NCI-H69 (cell line): ENCODE results near the gene ZNF493.

Experiments used
- DNase-seq: peaks from one replicate; lab custom pipeline; 2025; lab: John Stamatoyannopoulos, UW

The ZNF493 gene

GRCh38 chr19:21396893-21397572 lies at the start of gene ZNF493:
TSS of gene ZNF493 (plus strand) at chr19:21397133. CDS start at chr19:21397238, 105 bp downstream.
- peak; percentile 98 for DNase-seq

- DNase-seq, result no peak
Observed at GRCh38 chr19:21352830-21353229, 44.1 kb upstream of the ZNF493 start.

GRCh38 chr19:21358768-21359451 lies 38.0 kb upstream of the ZNF493 start, which contains the start of gene ZNF738:
TSS of gene ZNF738 (plus strand) at chr19:21359000. CDS start at chr19:21359141, 141 bp downstream.
- peak; percentile 97 for DNase-seq

GRCh38 chr19:21362291-21362690 lies 34.6 kb upstream of the ZNF493 start:
- no peak for DNase-seq

GRCh38 chr19:21383980-21384582 lies 12.9 kb upstream of the ZNF493 start:
- DNase-seq, result no peak

- no peak for DNase-seq
Observed at GRCh38 chr19:21396121-21396520, 812 bp upstream of the ZNF493 start.

GRCh38 chr19:21398851-21399250 lies 1.9 kb downstream of the ZNF493 start:
- no peak for DNase-seq

GRCh38 chr19:21402303-21402985 lies 5.5 kb downstream of the ZNF493 start:
- no peak for DNase-seq

- DNase-seq, result no peak
Observed at GRCh38 chr19:21410166-21410565, 13.2 kb downstream of the ZNF493 start.

- no peak for DNase-seq
Observed at GRCh38 chr19:21422244-21422643, 25.3 kb downstream of the ZNF493 start.

GRCh38 chr19:21423057-21424041 lies 26.4 kb downstream of the ZNF493 start:
- no peak for DNase-seq

- peak; percentile 51 for DNase-seq
Observed at GRCh38 chr19:21430675-21431074, 33.7 kb downstream of the ZNF493 start.

GRCh38 chr19:21432590-21432989 lies 35.7 kb downstream of the ZNF493 start:
- DNase-seq, result no peak

GRCh38 chr19:21434516-21434915 lies 37.6 kb downstream of the ZNF493 start:
- DNase-seq, result peak; percentile 5

- DNase-seq, result peak; percentile 55
Observed at GRCh38 chr19:21434967-21435544, 38.1 kb downstream of the ZNF493 start.

GRCh38 chr19:21439201-21439751 lies 42.3 kb downstream of the ZNF493 start:
- DNase-seq, result no peak

- DNase-seq, result no peak
Observed at GRCh38 chr19:21440321-21440720, 43.4 kb downstream of the ZNF493 start.

- no peak for DNase-seq
Observed at GRCh38 chr19:21451187-21451586, 54.3 kb downstream of the ZNF493 start.

- no peak for DNase-seq
Observed at GRCh38 chr19:21454901-21455300, 58.0 kb downstream of the ZNF493 start.

GRCh38 chr19:21460686-21461085 lies 63.8 kb downstream of the ZNF493 start:
- DNase-seq, result no peak

- no peak for DNase-seq
Observed at GRCh38 chr19:21462540-21462939, 65.6 kb downstream of the ZNF493 start.
